AML-193 (cell line): ENCODE measurements around the gene FZD10.

Experiments used
- DNase-seq, 2 experiments: peaks; one replicate each; lab custom pipeline; 2025; lab: John Stamatoyannopoulos, UW

FZD10 gene

DNA sequence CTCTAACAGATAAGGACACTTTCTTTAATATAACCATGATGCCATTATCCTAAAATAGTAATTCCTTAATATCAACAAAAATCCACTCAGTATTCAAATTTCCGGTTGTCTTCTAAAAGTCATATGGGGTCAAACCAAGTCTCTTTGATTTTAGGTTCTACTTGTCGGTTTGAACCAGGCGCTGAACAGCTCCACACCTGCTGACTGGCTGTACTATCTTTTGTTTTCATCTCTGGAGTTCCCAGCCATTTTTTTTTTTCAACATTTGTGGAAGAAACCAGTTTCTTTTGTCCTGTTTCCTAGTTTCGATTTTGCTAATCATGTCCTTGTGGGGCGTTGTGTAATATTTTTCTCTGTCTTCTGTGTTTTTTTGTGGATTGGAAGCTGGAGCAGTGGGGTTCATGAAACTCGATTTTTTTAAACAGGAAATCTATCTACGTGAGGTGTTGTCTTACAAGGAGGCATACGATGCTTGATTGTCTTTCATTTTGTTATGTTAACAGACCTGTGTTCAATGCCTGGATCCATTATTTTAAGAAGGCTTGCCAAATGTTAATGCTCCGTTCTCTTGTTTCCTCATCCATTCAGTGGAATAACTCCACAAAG, 50.2 kb downstream of the FZD10 start:
- no peak for DNase-seq

DNA sequence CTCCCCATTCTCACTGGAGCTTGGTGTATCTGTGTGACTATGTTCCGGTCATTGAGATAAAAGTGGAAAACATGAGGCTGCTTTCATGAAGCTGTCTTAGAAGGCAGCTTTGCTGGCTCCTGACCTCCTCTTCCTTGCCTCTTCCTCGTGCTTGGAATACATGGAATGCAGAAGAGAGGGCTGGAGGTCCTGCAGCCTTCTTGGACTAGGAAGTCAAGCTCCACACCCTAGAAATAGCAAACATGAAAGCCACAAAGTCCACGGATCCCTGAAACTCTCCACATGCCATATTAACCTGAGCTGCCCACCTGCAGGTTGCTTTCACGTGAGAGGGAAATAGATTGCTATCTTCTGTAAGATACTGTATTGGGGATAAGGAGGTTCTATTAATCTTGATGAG, 51.0 kb downstream of the FZD10 start:
- no peak for DNase-seq

- no peak for DNase-seq
Observed at GRCh38 chr12:130214686-130215395, 52.6 kb downstream of the FZD10 start.
